Fibroblast of lung (primary cell): Measurements from ENCODE around the gene MS4A15. TPM values are rescaled to one million over a fixed set of nuclear protein-coding genes. Genes with fewer than 3 reads are reported as not detected.
A peak's percentile ranks its signal among the peaks of the same experiment; 100 is the strongest.

Experiments
- DNase-seq, 2 donors: peaks; one replicate each; pipeline versions ENCODE4 v3.0.0 to v3.0.0-alpha.2; 2010; ENCODE audit warnings: low read depth in 2 of 2
- H2AFZ ChIP-seq: 2 replicates; pipeline ENCODE4 v1.5.1; 2012; ENCODE audit warnings: low read length, control low read depth, inconsistent platforms
- H3K27ac ChIP-seq: 2 replicates; pipeline ENCODE4 v1.5.1; 2011; ENCODE audit warnings: low read length, control low read depth; ENCODE audit not compliant: insufficient read depth
- H3K27me3 ChIP-seq: 2 replicates; pipeline ENCODE4 v1.5.1; 2011; ENCODE audit warnings: mild to moderate bottlenecking, low read length; ENCODE audit not compliant: control insufficient read depth, insufficient read depth
- H3K36me3 ChIP-seq: 2 replicates; pipeline ENCODE4 v1.5.1; 2011; ENCODE audit warnings: low read length; ENCODE audit not compliant: control insufficient read depth, insufficient read depth
- H3K4me1 ChIP-seq: 2 replicates; pipeline ENCODE4 v1.5.1; 2011; ENCODE audit warnings: low read length; ENCODE audit not compliant: control insufficient read depth, insufficient read depth; ENCODE audit errors: extremely low read depth
- H3K4me2 ChIP-seq: 2 replicates; pipeline ENCODE4 v1.5.1; 2011; ENCODE audit warnings: low read length, control low read depth; ENCODE audit not compliant: insufficient read depth; ENCODE audit errors: extremely low read depth
- H3K4me3 ChIP-seq, 4 experiments: fragments of 200-600 bp in 1 of 4; sonication (generic) in 1 of 4; replicated peaks in 1 of 4; 2 replicates each; pipeline ENCODE4 v1.5.1; 2011 to 2016; ENCODE audit warnings: low read length in 4 of 4, low read depth in 3 of 4, mild to moderate bottlenecking in 3 of 4, control low read depth in 2 of 4, inconsistent platforms in 1 of 4, mixed read lengths in 1 of 4; ENCODE audit not compliant: insufficient read depth in 1 of 4; ENCODE audit errors: control extremely low read depth in 1 of 4
- H3K79me2 ChIP-seq: 2 replicates; pipeline ENCODE4 v1.5.1; 2012; ENCODE audit warnings: mild to moderate bottlenecking, low read length, inconsistent platforms; ENCODE audit not compliant: control insufficient read depth, insufficient read depth
- H3K9ac ChIP-seq: 2 replicates; pipeline ENCODE4 v1.5.1; 2011; ENCODE audit warnings: mild to moderate bottlenecking, low read length, control low read depth; ENCODE audit not compliant: insufficient read depth
- H3K9me3 ChIP-seq: 2 replicates; pipeline ENCODE4 v1.5.1; 2012; ENCODE audit warnings: low read depth, low read length; ENCODE audit not compliant: control insufficient read depth, insufficient read depth
- H4K20me1 ChIP-seq: 2 replicates; pipeline ENCODE4 v1.5.1; 2011; ENCODE audit warnings: low read length; ENCODE audit not compliant: control insufficient read depth, insufficient read depth; ENCODE audit errors: extremely low read depth
- CTCF ChIP-seq, 2 donors: IDR thresholded peaks in 1 of 2; conservative IDR thresholded peaks in 1 of 2; 1 replicate in 1 of 2; 2 replicates in 1 of 2; pipeline ENCODE4 v1.5.1; 2011 to 2012; ENCODE audit warnings: low read length in 2 of 2, control low read depth in 1 of 2, inconsistent platforms in 1 of 2, low read depth in 1 of 2, mild to moderate bottlenecking in 1 of 2
- EZH2 ChIP-seq: IDR thresholded peaks from 2 replicates; pipeline ENCODE4 v1.5.1; 2012; ENCODE audit warnings: low read length, control low read depth, mild to moderate bottlenecking; ENCODE audit errors: missing control alignments
- polyA plus RNA-seq, 2 donors: library from polyadenylated mRNA; depleted of rRNA in 1 of 2; stranded (reverse) in 1 of 2; unstranded in 1 of 2; fragments of >200 nt; gene quantifications; 2 replicates each; pipeline ENCODE4 v1.2.1, GENCODE V29; 2011 to 2012; ENCODE audit warnings: missing spikeins in 1 of 2
- total RNA-seq: library from RNA; depleted of rRNA; stranded (reverse); fragments of >200 nt; gene quantifications from 2 replicates; pipeline ENCODE4 v1.2.1, GENCODE V29; 2014

Gene MS4A15
- total and polyA plus RNA-seq, 2 donors (not counting 1 experiment from before 2014, with no cell fraction given) = not detected

GRCh38 chr11:60761436-60762190, 4.9 kb downstream of the MS4A15 start:
- DNase-seq = no peak
- H2AFZ ChIP-seq = no peak overlapping the region

GRCh38 chr11:60762851-60763691, 6.4 kb downstream of the MS4A15 start:
- H3K27ac ChIP-seq = no peak overlapping the region
- no peaks in the 10 kb centered on the region for H4K20me1 ChIP-seq
- no peaks in the 10 kb centered on the region for H3K79me2 ChIP-seq
- H2AFZ ChIP-seq = no peak overlapping the region
- no peaks in the 10 kb centered on the region for H3K4me1 ChIP-seq
- DNase-seq = no peak
- no peaks in the 10 kb centered on the region for H3K36me3 ChIP-seq
- peaks cover 3% of the 10 kb centered on the region for H3K27me3 ChIP-seq
- TF ChIP-seq CTCF (conservative IDR thresholded peaks at IDR 0.05 in 1 of 2, IDR thresholded peaks at IDR 0.05 in 1 of 2; ENCODE audit: low read depth in 1 of 2, low read length in 2 of 2) (peak in 1 of 2 donors; percentile 7), EZH2 (no peak)
- no peaks in the 10 kb centered on the region for H3K9me3 ChIP-seq
- no peak overlapping the region for H3K4me3 ChIP-seq
- H3K9ac ChIP-seq = no peak overlapping the region
- no peak overlapping the region for H3K4me2 ChIP-seq

More at GRCh38 chr11:60761436-60762190, 4.9 kb downstream of the MS4A15 start:
- Histone ChIP-seq H4K20me1 (no peaks in the 10 kb centered on the region), H3K9ac (no peak overlapping the region), H3K36me3 (no peaks in the 10 kb centered on the region), H3K4me2 (no peak overlapping the region), H3K4me1 (no peaks in the 10 kb centered on the region), H3K27me3 (peaks cover 3% of the 10 kb centered on the region), H3K9me3 (no peaks in the 10 kb centered on the region), H3K79me2 (no peaks in the 10 kb centered on the region), H3K4me3 (no peak overlapping the region), H3K27ac (no peak overlapping the region)
- no peak for TF ChIP-seq CTCF (conservative IDR thresholded peaks at IDR 0.05 in 1 of 2, IDR thresholded peaks at IDR 0.05 in 1 of 2; ENCODE audit: low read depth in 1 of 2, low read length in 2 of 2)
- no peak for TF ChIP-seq EZH2

GRCh38 chr11:60763692-60764369, 7.2 kb downstream of the MS4A15 start:
- Histone ChIP-seq H3K4me1 (no peaks in the 10 kb centered on the region), H3K79me2 (no peaks in the 10 kb centered on the region), H3K9me3 (no peaks in the 10 kb centered on the region), H3K4me3 (no peak overlapping the region), H3K27me3 (peaks cover 3% of the 10 kb centered on the region), H3K27ac (no peak overlapping the region), H2AFZ (no peak overlapping the region), H4K20me1 (no peaks in the 10 kb centered on the region), H3K9ac (no peak overlapping the region), H3K4me2 (no peak overlapping the region), H3K36me3 (no peaks in the 10 kb centered on the region)
- DNase-seq = no peak
- TF ChIP-seq EZH2 = no peak
- no peak for TF ChIP-seq CTCF (conservative IDR thresholded peaks at IDR 0.05 in 1 of 2, IDR thresholded peaks at IDR 0.05 in 1 of 2; ENCODE audit: low read depth in 1 of 2, low read length in 2 of 2)
